ENCODE results near the gene MGAT3. TPM values are rescaled to one million over a fixed set of nuclear protein-coding genes. Genes with fewer than 3 reads are reported as not detected.

MGAT3 gene
- total and polyA plus RNA-seq, 12 donors = 0.42 to 6.9 (median 1.7) TPM

DNA sequence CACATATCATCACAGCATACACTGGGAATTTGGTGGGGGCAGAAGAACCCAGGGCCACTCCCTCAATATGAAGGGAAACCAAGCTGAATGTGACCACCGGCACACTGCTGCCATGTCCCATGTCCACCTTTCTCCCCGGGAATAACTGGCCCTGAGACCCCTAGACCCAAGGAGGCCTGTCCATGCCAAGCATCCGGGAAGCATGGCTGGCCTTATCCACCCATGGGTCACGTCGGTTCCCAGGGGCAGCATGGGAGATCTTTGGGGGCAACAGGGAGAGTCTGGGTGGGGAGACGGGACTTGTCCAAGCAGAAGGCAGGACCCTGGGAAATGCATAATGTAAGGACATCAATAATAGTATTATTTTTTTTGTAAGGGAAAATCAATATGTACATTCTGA, 34.9 kb downstream of the MGAT3 start:
- DNase-seq = no peak
- Histone ChIP-seq H3K4me3 (no peak overlapping the region), H3K27me3 (no peaks in the 10 kb centered on the region), H3K9me3 (replicated peaks in 1 of 3) (no peaks in the 10 kb centered on the region), H3K4me1 (replicated peaks in 1 of 2) (peaks cover 0 to 10% of the 10 kb centered on the region in 2 donors), H3K36me3 (replicated peaks in 1 of 2) (no peaks in the 10 kb centered on the region), H3K27ac (no peak overlapping the region)
- intact Hi-C loops (cut with DNase I) = loop anchor here (5.0 to 10.0 kb wide), 4 partner anchors 36 to 317 kb away; no protein-coding TSS in a partner anchor
- TF ChIP-seq, protein P1, sequence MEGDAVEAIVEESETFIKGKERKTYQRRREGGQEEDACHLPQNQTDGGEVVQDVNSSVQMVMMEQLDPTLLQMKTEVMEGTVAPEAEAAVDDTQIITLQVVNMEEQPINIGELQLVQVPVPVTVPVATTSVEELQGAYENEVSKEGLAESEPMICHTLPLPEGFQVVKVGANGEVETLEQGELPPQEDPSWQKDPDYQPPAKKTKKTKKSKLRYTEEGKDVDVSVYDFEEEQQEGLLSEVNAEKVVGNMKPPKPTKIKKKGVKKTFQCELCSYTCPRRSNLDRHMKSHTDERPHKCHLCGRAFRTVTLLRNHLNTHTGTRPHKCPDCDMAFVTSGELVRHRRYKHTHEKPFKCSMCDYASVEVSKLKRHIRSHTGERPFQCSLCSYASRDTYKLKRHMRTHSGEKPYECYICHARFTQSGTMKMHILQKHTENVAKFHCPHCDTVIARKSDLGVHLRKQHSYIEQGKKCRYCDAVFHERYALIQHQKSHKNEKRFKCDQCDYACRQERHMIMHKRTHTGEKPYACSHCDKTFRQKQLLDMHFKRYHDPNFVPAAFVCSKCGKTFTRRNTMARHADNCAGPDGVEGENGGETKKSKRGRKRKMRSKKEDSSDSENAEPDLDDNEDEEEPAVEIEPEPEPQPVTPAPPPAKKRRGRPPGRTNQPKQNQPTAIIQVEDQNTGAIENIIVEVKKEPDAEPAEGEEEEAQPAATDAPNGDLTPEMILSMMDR (IDR thresholded peaks at IDR 0.05) = no peak
- no peak for TF ChIP-seq POLR2A (IDR thresholded peaks at IDR 0.05)
- 72 to 86% (median 75%) methylated on average over 6 of the region's 6 CpGs for WGBS, 4 donors

DNA sequence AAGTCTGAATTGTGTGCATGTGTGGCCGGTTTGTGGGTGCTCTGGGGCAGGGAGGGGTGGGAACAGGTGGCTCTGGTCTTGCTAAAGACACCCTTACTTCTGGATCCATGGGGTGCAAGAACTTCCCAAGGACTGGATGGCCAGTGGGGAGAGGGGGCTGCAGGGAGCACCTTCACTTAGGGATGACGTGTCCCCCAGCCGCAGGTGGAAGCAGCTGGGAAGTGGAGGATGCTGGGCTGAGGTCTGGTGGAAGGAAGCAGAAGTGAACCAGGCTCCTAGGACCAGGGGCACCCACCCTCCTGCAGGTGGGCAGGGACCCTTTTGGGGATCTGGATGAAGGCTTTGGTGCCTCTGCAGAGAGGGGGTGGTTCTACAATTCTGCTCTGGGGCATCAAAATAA, 35.4 kb downstream of the MGAT3 start:
- Histone ChIP-seq H3K4me1 (replicated peaks in 1 of 2) (peaks cover 0 to 11% of the 10 kb centered on the region in 2 donors), H3K9me3 (replicated peaks in 1 of 3) (no peaks in the 10 kb centered on the region), H3K27me3 (no peaks in the 10 kb centered on the region), H3K4me3 (no peak overlapping the region), H3K27ac (no peak overlapping the region), H3K36me3 (replicated peaks in 1 of 2) (no peaks in the 10 kb centered on the region)
- TF ChIP-seq POLR2A (IDR thresholded peaks at IDR 0.05) = no peak
- TF ChIP-seq, protein P1 (IDR thresholded peaks at IDR 0.05) = no peak
- intact Hi-C loops (cut with DNase I) = loop anchor here (5.0 to 10.0 kb wide), 4 partner anchors 35 to 317 kb away; no protein-coding TSS in a partner anchor
- 63 to 75% (median 67%) methylated on average over 3 of the region's 3 CpGs for whole genome bisulfite sequencing, 4 donors
- DNase-seq = no peak

DNA sequence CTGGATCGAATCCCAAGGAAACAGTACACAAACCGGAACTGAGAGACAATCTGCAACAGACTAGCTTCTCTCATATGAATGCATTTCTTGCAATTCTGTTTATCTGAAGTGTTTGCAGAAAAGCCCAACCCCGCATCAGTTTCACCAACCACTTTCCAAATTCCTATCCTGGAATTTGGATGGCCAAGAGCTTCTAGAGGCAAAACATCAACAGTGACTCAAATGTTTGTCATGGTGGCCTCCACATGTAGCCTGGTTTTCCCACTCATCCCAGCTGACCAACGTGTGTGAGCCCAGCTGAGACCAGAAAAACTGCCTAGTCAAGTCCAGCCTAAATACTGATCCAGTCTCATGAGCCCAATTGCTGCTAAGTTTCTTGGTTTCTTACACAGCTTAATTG, 36.9 kb downstream of the MGAT3 start:
- H3K4me3 ChIP-seq = no peak overlapping the region
- WGBS, 4 donors = 32 to 45% (median 44%) methylated on average over 4 of the region's 4 CpGs
- H3K36me3 ChIP-seq (replicated peaks in 1 of 2) = no peaks in the 10 kb centered on the region
- H3K4me1 ChIP-seq (replicated peaks in 1 of 2) = peaks cover 0 to 11% of the 10 kb centered on the region in 2 donors
- TF ChIP-seq, protein P1 (IDR thresholded peaks at IDR 0.05) = no peak
- no peak for TF ChIP-seq POLR2A (IDR thresholded peaks at IDR 0.05)
- no peak overlapping the region for H3K27ac ChIP-seq
- no peaks in the 10 kb centered on the region for H3K27me3 ChIP-seq
- no peak for DNase-seq
- H3K9me3 ChIP-seq (replicated peaks in 1 of 3) = no peaks in the 10 kb centered on the region
- intact Hi-C loops (cut with DNase I) = loop anchor here (5.0 to 10.0 kb wide), 4 partner anchors 34 to 319 kb away; no protein-coding TSS in a partner anchor

DNA sequence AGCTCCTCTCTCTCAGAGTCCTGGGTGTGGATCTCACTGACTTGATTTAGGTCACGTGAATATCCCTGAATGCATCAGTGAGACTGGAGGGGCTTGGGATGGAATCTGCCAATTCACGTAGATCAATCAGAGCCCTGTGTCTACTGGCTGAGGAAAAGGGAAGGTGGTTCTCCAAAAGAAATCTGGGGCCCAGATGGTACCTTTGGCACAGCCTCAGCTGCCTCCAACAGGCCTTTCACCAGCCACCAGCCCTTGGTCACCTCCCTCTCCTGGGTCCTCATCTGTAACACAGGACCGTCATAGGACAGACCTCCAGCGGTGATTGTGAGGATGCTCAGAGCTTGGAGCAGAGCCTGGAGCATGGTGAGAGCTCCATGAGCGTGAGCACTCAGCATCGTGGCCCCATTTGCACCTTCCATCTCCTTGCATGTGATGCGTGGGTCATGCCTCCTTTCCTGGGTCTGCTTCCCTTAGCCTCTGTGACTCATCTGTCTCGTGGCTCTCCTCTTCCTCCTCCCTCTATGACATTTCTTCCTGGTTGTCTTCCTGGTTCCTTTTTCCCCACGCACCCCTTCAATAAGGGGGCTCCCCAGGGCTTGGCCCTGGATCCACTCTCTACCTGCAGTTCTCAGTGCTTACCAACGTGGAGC, 37.8 kb downstream of the MGAT3 start:
- intact Hi-C loops (cut with DNase I) = loop anchor here (5.0 to 10.0 kb wide), 4 partner anchors 33 to 320 kb away; no protein-coding TSS in a partner anchor
- H3K4me1 ChIP-seq (replicated peaks in 1 of 2) = peaks cover 0 to 11% of the 10 kb centered on the region in 2 donors
- H3K36me3 ChIP-seq (replicated peaks in 1 of 2) = no peaks in the 10 kb centered on the region
- WGBS, 4 donors = 62 to 75% (median 68%) methylated on average over 10 of the region's 10 CpGs
- no peaks in the 10 kb centered on the region for H3K27me3 ChIP-seq
- H3K9me3 ChIP-seq (replicated peaks in 1 of 3) = no peaks in the 10 kb centered on the region
- H3K4me3 ChIP-seq = no peak overlapping the region
- TF ChIP-seq, protein P1 (IDR thresholded peaks at IDR 0.05) = no peak
- TF ChIP-seq POLR2A (IDR thresholded peaks at IDR 0.05) = no peak
- DNase-seq = peak in 1 of 7 donors; percentile 22
- no peak overlapping the region for H3K27ac ChIP-seq

Measured in adrenal gland (tissue), 12 donors.